A549 (cell line): Measurements from ENCODE around the gene HSPH1.

Experiments used
- NFE2L2 ChIP-seq: fragments of 150-350 bp; conservative IDR thresholded peaks from 2 replicates; pipeline ENCODE4 v1.6.1; 2014; ENCODE audit warnings: low read length
- POLR2A ChIP-seq: IDR thresholded peaks from 2 replicates; pipeline ENCODE4 v1.6.1; 2012; ENCODE audit warnings: mild to moderate bottlenecking, low read length
- POLR2AphosphoS2 ChIP-seq: conservative IDR thresholded peaks from 2 replicates; pipeline ENCODE4 v1.6.1; 2012; ENCODE audit warnings: low read length, improper control_type of control experiment, inconsistent platforms
- RNF2 ChIP-seq: fragments of 200-600 bp; sonication (generic); IDR thresholded peaks from 2 replicates; pipeline ENCODE4 v1.6.1; 2016; ENCODE audit warnings: low read depth, mild to moderate bottlenecking, antibody characterized with exemption, moderate library complexity, borderline replicate concordance
- TF ChIP-seq, protein P1 (sequence below): fragments of 200-600 bp; sonication (generic); IDR thresholded peaks from 2 replicates; pipeline ENCODE4 v1.6.1; 2016; ENCODE audit warnings: antibody characterized with exemption, mild to moderate bottlenecking, moderate library complexity
- TF ChIP-seq, protein P2 (sequence below): fragments of 450-650 bp; IDR thresholded peaks from 2 replicates; pipeline ENCODE4 v1.6.1; 2014; ENCODE audit warnings: antibody characterized with exemption
- TF ChIP-seq, protein P3 (sequence below): IDR thresholded peaks from 2 replicates; pipeline ENCODE4 v1.6.1; 2012

DNA sequence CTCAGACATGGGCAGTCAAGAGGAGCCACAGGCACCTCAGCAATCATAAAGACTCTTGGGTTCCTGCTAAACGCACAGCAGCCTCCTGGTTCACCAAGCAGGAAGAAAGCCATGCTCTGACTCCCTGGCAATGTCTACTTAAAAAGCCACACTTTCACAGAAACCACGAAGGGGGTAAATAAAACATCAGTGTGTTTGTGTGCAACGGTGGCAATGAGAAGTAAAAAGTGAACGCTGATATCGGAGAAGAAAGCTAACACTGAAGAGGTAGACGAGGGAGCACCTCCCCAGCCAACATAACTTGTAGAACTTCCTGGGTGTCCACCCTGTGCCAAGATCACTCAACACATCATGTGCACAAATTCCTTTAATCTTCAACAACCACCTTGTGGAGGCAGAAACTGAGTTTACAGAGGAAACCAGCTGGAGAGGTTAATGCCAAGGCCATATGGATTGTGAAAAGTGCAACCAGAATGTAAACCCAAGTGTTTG, 30.2 kb downstream of the HSPH1 start:
- TF ChIP-seq, protein P1, sequence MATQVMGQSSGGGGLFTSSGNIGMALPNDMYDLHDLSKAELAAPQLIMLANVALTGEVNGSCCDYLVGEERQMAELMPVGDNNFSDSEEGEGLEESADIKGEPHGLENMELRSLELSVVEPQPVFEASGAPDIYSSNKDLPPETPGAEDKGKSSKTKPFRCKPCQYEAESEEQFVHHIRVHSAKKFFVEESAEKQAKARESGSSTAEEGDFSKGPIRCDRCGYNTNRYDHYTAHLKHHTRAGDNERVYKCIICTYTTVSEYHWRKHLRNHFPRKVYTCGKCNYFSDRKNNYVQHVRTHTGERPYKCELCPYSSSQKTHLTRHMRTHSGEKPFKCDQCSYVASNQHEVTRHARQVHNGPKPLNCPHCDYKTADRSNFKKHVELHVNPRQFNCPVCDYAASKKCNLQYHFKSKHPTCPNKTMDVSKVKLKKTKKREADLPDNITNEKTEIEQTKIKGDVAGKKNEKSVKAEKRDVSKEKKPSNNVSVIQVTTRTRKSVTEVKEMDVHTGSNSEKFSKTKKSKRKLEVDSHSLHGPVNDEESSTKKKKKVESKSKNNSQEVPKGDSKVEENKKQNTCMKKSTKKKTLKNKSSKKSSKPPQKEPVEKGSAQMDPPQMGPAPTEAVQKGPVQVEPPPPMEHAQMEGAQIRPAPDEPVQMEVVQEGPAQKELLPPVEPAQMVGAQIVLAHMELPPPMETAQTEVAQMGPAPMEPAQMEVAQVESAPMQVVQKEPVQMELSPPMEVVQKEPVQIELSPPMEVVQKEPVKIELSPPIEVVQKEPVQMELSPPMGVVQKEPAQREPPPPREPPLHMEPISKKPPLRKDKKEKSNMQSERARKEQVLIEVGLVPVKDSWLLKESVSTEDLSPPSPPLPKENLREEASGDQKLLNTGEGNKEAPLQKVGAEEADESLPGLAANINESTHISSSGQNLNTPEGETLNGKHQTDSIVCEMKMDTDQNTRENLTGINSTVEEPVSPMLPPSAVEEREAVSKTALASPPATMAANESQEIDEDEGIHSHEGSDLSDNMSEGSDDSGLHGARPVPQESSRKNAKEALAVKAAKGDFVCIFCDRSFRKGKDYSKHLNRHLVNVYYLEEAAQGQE, result no peak
- TF ChIP-seq POLR2A (no peak), RNF2 (no peak), NFE2L2 (no peak), POLR2AphosphoS2 (no peak)
- TF ChIP-seq, protein P2, sequence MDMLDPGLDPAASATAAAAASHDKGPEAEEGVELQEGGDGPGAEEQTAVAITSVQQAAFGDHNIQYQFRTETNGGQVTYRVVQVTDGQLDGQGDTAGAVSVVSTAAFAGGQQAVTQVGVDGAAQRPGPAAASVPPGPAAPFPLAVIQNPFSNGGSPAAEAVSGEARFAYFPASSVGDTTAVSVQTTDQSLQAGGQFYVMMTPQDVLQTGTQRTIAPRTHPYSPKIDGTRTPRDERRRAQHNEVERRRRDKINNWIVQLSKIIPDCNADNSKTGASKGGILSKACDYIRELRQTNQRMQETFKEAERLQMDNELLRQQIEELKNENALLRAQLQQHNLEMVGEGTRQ, result no peak
- TF ChIP-seq, protein P3, sequence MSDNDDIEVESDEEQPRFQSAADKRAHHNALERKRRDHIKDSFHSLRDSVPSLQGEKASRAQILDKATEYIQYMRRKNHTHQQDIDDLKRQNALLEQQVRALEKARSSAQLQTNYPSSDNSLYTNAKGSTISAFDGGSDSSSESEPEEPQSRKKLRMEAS, result no peak
